H1 (cell line): Measurements from ENCODE around the gene OR8B4. TPM values are rescaled to one million over a fixed set of nuclear protein-coding genes. Genes with fewer than 3 reads are reported as not detected.

Source experiments
- CTCF ChIA-PET: fragments of 300-600 bp; sonication (Branson Sonifier 250); formaldehyde crosslinking; loops from one replicate; lab custom pipeline; 2021; ENCODE audit not compliant: partially characterized antibody; lab: Charles Lee
- POLR2A ChIA-PET: fragments of 300-600 bp; sonication (Branson Sonifier 250); formaldehyde crosslinking; loops from one replicate; lab custom pipeline; 2021; ENCODE audit warnings: inconsistent platforms; ENCODE audit not compliant: partially characterized antibody; lab: Charles Lee
- DNase-seq, 2 experiments: peaks; one replicate each; pipeline versions ENCODE4 v3.0.0 to v3.0.0-alpha.2; 2010 to 2022; ENCODE audit warnings: low spot score in 2 of 2, low read depth in 1 of 2, mixed read lengths in 1 of 2
- FAIRE-seq: peaks from 2 replicates; lab custom pipeline; 2011; peaks lifted over from hg19 to GRCh38; lab: Jason Lieb, UNC
- H2AFZ ChIP-seq: 2 replicates; pipeline ENCODE4 v1.8.1; 2012; ENCODE audit warnings: low read length, inconsistent platforms
- H2AK5ac ChIP-seq: 2 replicates; pipeline ENCODE4 v1.6.1; 2013; ENCODE audit warnings: low read depth, low read length
- H2BK120ac ChIP-seq: replicated peaks from 2 replicates; pipeline ENCODE3; 2013; ENCODE audit warnings: low read depth, low read length, inconsistent platforms
- H2BK12ac ChIP-seq: 2 replicates; pipeline ENCODE4 v1.6.1; 2013; ENCODE audit warnings: low read depth, low read length
- H2BK15ac ChIP-seq: 2 replicates; pipeline ENCODE4 v1.6.1; 2013; ENCODE audit warnings: low read length
- H2BK20ac ChIP-seq: 2 replicates; pipeline ENCODE4 v1.6.1; 2013; ENCODE audit warnings: low read length
- H2BK5ac ChIP-seq: 2 replicates; pipeline ENCODE4 v1.6.1; 2013; ENCODE audit warnings: low read depth, low read length
- H3K14ac ChIP-seq: 2 replicates; pipeline ENCODE4 v1.6.1; 2013; ENCODE audit warnings: inconsistent platforms; ENCODE audit not compliant: insufficient read length
- H3K18ac ChIP-seq: 2 replicates; pipeline ENCODE4 v1.6.1; 2013; ENCODE audit warnings: low read length; ENCODE audit errors: extremely low read depth
- H3K23ac ChIP-seq: 2 replicates; pipeline ENCODE4 v1.6.1; 2013; ENCODE audit warnings: inconsistent platforms; ENCODE audit not compliant: insufficient read length
- H3K23me2 ChIP-seq: 2 replicates; pipeline ENCODE4 v1.6.1; 2013; ENCODE audit warnings: low read depth, low read length
- H3K27ac ChIP-seq: 2 replicates; pipeline ENCODE4 v1.6.1; 2011; ENCODE audit warnings: low read depth, low read length, inconsistent platforms
- H3K27me3 ChIP-seq, 4 experiments: replicated peaks in 1 of 4; 1 replicate in 1 of 4; 2 replicates in 3 of 4; pipeline versions ENCODE4 v1.6.1 to v1.8.1; 2011 to 2013; ENCODE audit warnings: low read length in 3 of 4, mild to moderate bottlenecking in 3 of 4, inconsistent platforms in 2 of 4, mixed read lengths in 2 of 4, moderate library complexity in 1 of 4; ENCODE audit not compliant: control insufficient read depth in 3 of 4, insufficient read depth in 3 of 4; ENCODE audit errors: extremely low read depth in 1 of 4
- H3K36me3 ChIP-seq, 4 experiments: 2 replicates each; pipeline versions ENCODE4 v1.6.1 to v1.8.1; 2011 to 2013; ENCODE audit warnings: mild to moderate bottlenecking in 4 of 4, low read length in 3 of 4, moderate library complexity in 2 of 4, control low read depth in 1 of 4, inconsistent platforms in 1 of 4; ENCODE audit not compliant: insufficient read depth in 4 of 4, control insufficient read depth in 2 of 4
- H3K4ac ChIP-seq: replicated peaks from 2 replicates; pipeline ENCODE3; 2013; ENCODE audit warnings: low read length, low read depth, mixed read lengths, inconsistent platforms; ENCODE audit not compliant: insufficient read length
- H3K4me1 ChIP-seq, 4 experiments: replicated peaks in 1 of 4; 1 replicate in 1 of 4; 2 replicates in 3 of 4; pipeline versions ENCODE4 v1.6.1 to v1.8.1; 2011 to 2013; ENCODE audit warnings: low read length in 3 of 4, inconsistent platforms in 2 of 4, mixed read lengths in 1 of 4; ENCODE audit not compliant: insufficient read depth in 4 of 4, control insufficient read depth in 3 of 4
- H3K4me2 ChIP-seq, 2 experiments: 2 replicates each; pipeline versions ENCODE4 v1.6.1 to v1.8.1; 2011 to 2013; ENCODE audit warnings: low read depth in 2 of 2, low read length in 2 of 2, control low read depth in 1 of 2, inconsistent platforms in 1 of 2, mild to moderate bottlenecking in 1 of 2; ENCODE audit not compliant: insufficient read depth in 1 of 2
- H3K4me3 ChIP-seq, 4 experiments: fragments of 200-600, 300-600 bp in 1 of 4; sonication (generic), shearing (Covaris generic), sonication (Bioruptor Twin) in 1 of 4; 2 replicates each; pipeline versions ENCODE4 v1.5.1 to v1.8.1; 2011 to 2016; ENCODE audit warnings: low read length in 4 of 4, low read depth in 3 of 4, control low read depth in 2 of 4, inconsistent platforms in 2 of 4, mild to moderate bottlenecking in 2 of 4, mixed read lengths in 1 of 4, moderate library complexity in 1 of 4; ENCODE audit not compliant: insufficient read depth in 2 of 4; ENCODE audit errors: extremely low read depth in 1 of 4
- H3K56ac ChIP-seq: replicated peaks from 2 replicates; pipeline ENCODE3; 2013; ENCODE audit warnings: low read depth, mild to moderate bottlenecking, mixed read lengths, low read length, inconsistent platforms; ENCODE audit not compliant: insufficient read length
- H3K79me1 ChIP-seq: 2 replicates; pipeline ENCODE4 v1.6.1; 2013; ENCODE audit warnings: low read depth, low read length, control low read depth
- H3K79me2 ChIP-seq, 2 experiments: 2 replicates each; pipeline versions ENCODE4 v1.6.1 to v1.8.1; 2012 to 2013; ENCODE audit warnings: low read length in 2 of 2, mild to moderate bottlenecking in 2 of 2, inconsistent platforms in 1 of 2; ENCODE audit not compliant: insufficient read depth in 2 of 2, control insufficient read depth in 1 of 2
- H3K9ac ChIP-seq, 4 experiments: replicated peaks in 1 of 4; 1 replicate in 1 of 4; 2 replicates in 3 of 4; pipeline versions ENCODE4 v1.6.1 to v1.8.1; 2011 to 2013; ENCODE audit warnings: low read depth in 3 of 4, low read length in 3 of 4, control low read depth in 2 of 4, mild to moderate bottlenecking in 2 of 4, moderate library complexity in 2 of 4, inconsistent platforms in 1 of 4; ENCODE audit errors: extremely low read depth in 1 of 4
- H3K9me3 ChIP-seq, 2 experiments: 2 replicates each; pipeline versions ENCODE4 v1.6.1 to v1.8.1; 2012 to 2013; ENCODE audit warnings: mild to moderate bottlenecking in 2 of 2, moderate library complexity in 2 of 2, control low read depth in 1 of 2, inconsistent platforms in 1 of 2, low read depth in 1 of 2, low read length in 1 of 2, mixed read lengths in 1 of 2; ENCODE audit not compliant: insufficient read depth in 2 of 2
- H4K20me1 ChIP-seq, 2 experiments: replicated peaks in 1 of 2; 2 replicates each; pipeline versions ENCODE3 to v1.8.1; 2011 to 2013; ENCODE audit warnings: inconsistent platforms in 2 of 2, low read length in 2 of 2, mild to moderate bottlenecking in 1 of 2; ENCODE audit not compliant: insufficient read depth in 2 of 2, control insufficient read depth in 1 of 2
- H4K5ac ChIP-seq: 2 replicates; pipeline ENCODE4 v1.6.1; 2013; ENCODE audit warnings: low read length, low read depth, mixed read lengths, inconsistent platforms; ENCODE audit not compliant: insufficient read length
- H4K8ac ChIP-seq: 2 replicates; pipeline ENCODE4 v1.8.0; 2013; ENCODE audit warnings: mild to moderate bottlenecking, moderate library complexity, low read length, inconsistent platforms; ENCODE audit not compliant: insufficient read depth; ENCODE audit errors: extremely low read depth
- H4K91ac ChIP-seq: replicated peaks from 2 replicates; pipeline ENCODE3; 2013; ENCODE audit warnings: low read length, mixed read lengths, inconsistent platforms; ENCODE audit not compliant: insufficient read length
- BCL11A ChIP-seq, 2 experiments: IDR thresholded peaks; one replicate each; pipeline ENCODE4 v1.6.1; 2011; ENCODE audit warnings: low read depth in 2 of 2, low read length in 2 of 2, mild to moderate bottlenecking in 2 of 2
- CBX5 ChIP-seq: fragments of 300-800, 300-1000 bp; sonication (generic); IDR thresholded peaks from 2 replicates; pipeline ENCODE4 v1.7.1; 2016; ENCODE audit warnings: antibody characterized with exemption, low read length, low read depth
- FOSL1 ChIP-seq: IDR thresholded peaks from 2 replicates; pipeline ENCODE4 v1.6.1; 2011; ENCODE audit warnings: mild to moderate bottlenecking, low read depth, low read length, moderate library complexity; ENCODE audit not compliant: insufficient read depth
- GABPA ChIP-seq: IDR thresholded peaks from 2 replicates; pipeline ENCODE4 v1.6.1; 2011; ENCODE audit warnings: mild to moderate bottlenecking, low read length, moderate library complexity, borderline replicate concordance; ENCODE audit not compliant: insufficient read depth
- GTF2F1 ChIP-seq: IDR thresholded peaks from 2 replicates; pipeline ENCODE4 v1.6.1; 2012; ENCODE audit warnings: low read depth, low read length, improper control_type of control experiment, borderline replicate concordance
- JUN ChIP-seq: IDR thresholded peaks from 2 replicates; pipeline ENCODE4 v1.6.1; 2011; ENCODE audit warnings: low read depth, mild to moderate bottlenecking, improper control_type of control experiment, low read length
- MAX ChIP-seq: IDR thresholded peaks from 2 replicates; pipeline ENCODE4 v1.6.1; 2012; ENCODE audit warnings: inconsistent platforms
- NRF1 ChIP-seq: IDR thresholded peaks from 2 replicates; pipeline ENCODE4 v1.6.1; 2011; ENCODE audit warnings: mild to moderate bottlenecking, low read depth, low read length, improper control_type of control experiment
- SRF ChIP-seq: IDR thresholded peaks from 2 replicates; pipeline ENCODE4 v1.6.1; 2011; ENCODE audit warnings: mild to moderate bottlenecking, low read depth, low read length, moderate library complexity
- TCF12 ChIP-seq: IDR thresholded peaks from 2 replicates; pipeline ENCODE4 v1.6.1; 2011; ENCODE audit warnings: low read depth, mild to moderate bottlenecking, low read length
- WGBS, 2 experiments: shearing (Covaris generic) in 1 of 2; methylation state at CpG; one replicate each; pipeline versions ENCODE4 v1.1.6 to v1.1.7; 2013 to 2015; ENCODE audit warnings: low lambda C conversion rate in 2 of 2, mixed read lengths in 2 of 2, inconsistent platforms in 1 of 2, low coverage in 1 of 2, missing lambda C conversion rate in 1 of 2; ENCODE audit not compliant: insufficient replicate concordance in 2 of 2, insufficient coverage in 1 of 2, insufficient read length in 1 of 2; ENCODE audit errors: extremely low coverage in 1 of 2, missing lambda C conversion rate in 1 of 2; 5-methylcytosine and 5-hydroxymethylcytosine counted together
- polyA plus RNA-seq, 7 experiments: library from polyadenylated mRNA; depleted of rRNA in 3 of 7; stranded (reverse) in 5 of 7; unstranded in 2 of 7; fragments of >200 nt in 5 of 7; fragments of 200-250 nt in 2 of 7; gene quantifications; 1 replicate in 5 of 7; 2 replicates in 1 of 7; 4 replicates in 1 of 7; pipeline versions ENCODE4 v1.2.1 to v1.2.3, GENCODE V29; 2011 to 2013; ENCODE audit warnings: missing spikeins in 2 of 7, mixed read lengths in 2 of 7
- total RNA-seq: library from RNA; stranded (reverse); fragmentation: NEBNext Ultra II Directional; extraction: Animal tissue kit (Norgen Biotek cat#: 25700); gene quantifications from 2 replicates; pipeline ENCODE4 v1.2.1, GENCODE V29; 2021

Gene OR8B4
- total and polyA plus RNA-seq, 2 of the 8 experiments (the other 6 are each of a cell fraction or from before 2014, with no cell fraction given), result not detected

- no peaks in the 10 kb centered on the region for H3K79me1 ChIP-seq
- no peak overlapping the region for H3K18ac ChIP-seq
- no peaks in the 10 kb centered on the region for H3K27me3 ChIP-seq
- H2BK15ac ChIP-seq, result no peak overlapping the region
- no peak overlapping the region for H3K23ac ChIP-seq
- H2BK5ac ChIP-seq, result no peak overlapping the region
- no peak overlapping the region for H2AK5ac ChIP-seq
- H3K4me3 ChIP-seq, result no peak overlapping the region
- ChIA-PET CTCF (interaction anchor here (0.9 to 3.7 kb wide), 4 partner anchors 25 to 179 kb away, joined by 3 to 20 read pairs (median 6); no protein-coding TSS in a partner anchor), POLR2A (no interaction called here)
- H3K56ac ChIP-seq, result no peak overlapping the region
- H2AFZ ChIP-seq, result no peak overlapping the region
- H2BK20ac ChIP-seq, result no peak overlapping the region
- H3K4ac ChIP-seq, result no peak overlapping the region
- no peak overlapping the region for H3K4me2 ChIP-seq
- H2BK120ac ChIP-seq, result no peak overlapping the region
- DNase-seq (no peak), FAIRE-seq (no peak)
- no peak overlapping the region for H3K27ac ChIP-seq
- H4K20me1 ChIP-seq, result no peaks in the 10 kb centered on the region
- no peak overlapping the region for H4K5ac ChIP-seq
- H4K91ac ChIP-seq, result no peak overlapping the region
- H3K9me3 ChIP-seq, result peaks cover 0 to 2% of the 10 kb centered on the region in 2 experiments; a peak in 1 of 4 replicates
- WGBS, 2 experiments, result 94% methylated on average over 5 of the region's 5 CpGs; no CpG with 5 or more reads in 1 of the 2 experiments
- no peaks in the 10 kb centered on the region for H3K4me1 ChIP-seq
- no peak overlapping the region for H3K9ac ChIP-seq
- H4K8ac ChIP-seq, result no peak overlapping the region
- H2BK12ac ChIP-seq, result no peak overlapping the region
- H3K79me2 ChIP-seq, result no peaks in the 10 kb centered on the region
- H3K23me2 ChIP-seq, result no peaks in the 10 kb centered on the region
- H3K14ac ChIP-seq, result no peak overlapping the region
- no peaks in the 10 kb centered on the region for H3K36me3 ChIP-seq
- no peak for TF ChIP-seq CBX5
- TF ChIP-seq BCL11A (IDR thresholded peaks at IDR 0.05; ENCODE audit: low read depth in 2 of 2, low read length in 2 of 2), result no peak
- no peak for TF ChIP-seq TCF12
- TF ChIP-seq NRF1, result no peak
- no peak for TF ChIP-seq MAX
- TF ChIP-seq GABPA, result no peak
- TF ChIP-seq FOSL1, result no peak
- TF ChIP-seq GTF2F1, result no peak
- no peak for TF ChIP-seq JUN
- TF ChIP-seq SRF, result no peak
Measured at GRCh38 chr11:124441081-124441480, 16.4 kb upstream of the OR8B4 start.
